Measurements from ENCODE around the gene CERCAM. TPM values are rescaled to one million over a fixed set of nuclear protein-coding genes. Genes with fewer than 3 reads are reported as not detected.

CERCAM gene
- total RNA-seq, 1 experiment from 2014 or later: 2.3 TPM

- intact Hi-C loops (cut with micrococcal nuclease): no loop called here
- ChIA-PET POLR2A (interaction anchor here (0.6 kb wide), 1 partner anchor 20 kb away, joined by 3 read pairs; no protein-coding TSS in a partner anchor), CTCF (interaction anchor here (0.6 kb wide), 2 partner anchors 9 to 125 kb away, joined by 3 read pairs; no protein-coding TSS in a partner anchor)
- no peak for DNase-seq (ENCODE audit: unreplicated experiment)
- no TSS peak for BruUV-seq (replicated peaks)
- peaks cover 67% of the 10 kb centered on the region for H3K36me3 Mint-ChIP-seq (ENCODE audit: insufficient read depth, unreplicated experiment)
- no peak overlapping the region for H3K27ac Mint-ChIP-seq (ENCODE audit: low read depth, unreplicated experiment)
- TF ChIP-seq CTCF (IDR thresholded peaks at IDR 0.05; ENCODE audit: unreplicated experiment): no peak
- H3K9me3 Mint-ChIP-seq (ENCODE audit: unreplicated experiment): no peaks in the 10 kb centered on the region
- H3K27me3 Mint-ChIP-seq (ENCODE audit: insufficient read depth, unreplicated experiment): no peaks in the 10 kb centered on the region
- H3K4me3 Mint-ChIP-seq (ENCODE audit: unreplicated experiment): no peak overlapping the region
- H3K4me1 Mint-ChIP-seq (ENCODE audit: insufficient read depth, unreplicated experiment): no peaks in the 10 kb centered on the region
These were observed 61.5 kb downstream of the CERCAM start for GRCh38 chr9:128482186-128482585.

GRCh38 chr9:128484686-128485413 lies 64.2 kb downstream of the CERCAM start:
- Mint-ChIP-seq H3K27ac (ENCODE audit: low read depth, unreplicated experiment) (no peak overlapping the region), H3K4me3 (ENCODE audit: unreplicated experiment) (no peak overlapping the region), H3K4me1 (ENCODE audit: insufficient read depth, unreplicated experiment) (no peaks in the 10 kb centered on the region), H3K9me3 (ENCODE audit: unreplicated experiment) (no peaks in the 10 kb centered on the region), H3K27me3 (ENCODE audit: insufficient read depth, unreplicated experiment) (no peaks in the 10 kb centered on the region), H3K36me3 (ENCODE audit: insufficient read depth, unreplicated experiment) (peaks cover 65% of the 10 kb centered on the region)
- CTCF ChIA-PET: interaction anchor here (0.5 to 0.6 kb wide), 2 partner anchors 133 to 272 kb away, joined by 3 read pairs; no protein-coding TSS in a partner anchor
- BruUV-seq (replicated peaks): no TSS peak
- DNase-seq (ENCODE audit: unreplicated experiment): no peak
- POLR2A ChIA-PET: interaction anchor here (1.2 kb wide), 1 partner anchor 36 kb away, joined by 3 read pairs; no protein-coding TSS in a partner anchor
- no peak for TF ChIP-seq CTCF (IDR thresholded peaks at IDR 0.05; ENCODE audit: unreplicated experiment)
- intact Hi-C loops (cut with micrococcal nuclease): no loop called here

- no peaks in the 10 kb centered on the region for H3K9me3 Mint-ChIP-seq (ENCODE audit: unreplicated experiment)
- no peak overlapping the region for H3K27ac Mint-ChIP-seq (ENCODE audit: low read depth, unreplicated experiment)
- BruUV-seq (replicated peaks): no TSS peak
- no peaks in the 10 kb centered on the region for H3K4me1 Mint-ChIP-seq (ENCODE audit: insufficient read depth, unreplicated experiment)
- ChIA-PET CTCF (interaction anchor here (0.6 kb wide), 1 partner anchor 122 kb away, joined by 3 read pairs; no protein-coding TSS in a partner anchor), POLR2A (interaction anchor here (1.1 kb wide), 1 partner anchor 20 kb away, joined by 4 read pairs; the partner anchor contains the start of gene GLE1)
- no peak overlapping the region for H3K4me3 Mint-ChIP-seq (ENCODE audit: unreplicated experiment)
- no peak for TF ChIP-seq CTCF (IDR thresholded peaks at IDR 0.05; ENCODE audit: unreplicated experiment)
- H3K36me3 Mint-ChIP-seq (ENCODE audit: insufficient read depth, unreplicated experiment): peaks cover 65% of the 10 kb centered on the region
- no peak for DNase-seq (ENCODE audit: unreplicated experiment)
- intact Hi-C loops (cut with micrococcal nuclease): no loop called here
- H3K27me3 Mint-ChIP-seq (ENCODE audit: insufficient read depth, unreplicated experiment): no peaks in the 10 kb centered on the region
These were observed 64.8 kb downstream of the CERCAM start for GRCh38 chr9:128485414-128485855.

GRCh38 chr9:128486201-128486600 lies 65.5 kb downstream of the CERCAM start:
- CTCF ChIA-PET: no interaction called here
- Mint-ChIP-seq H3K36me3 (ENCODE audit: insufficient read depth, unreplicated experiment) (peaks cover 58% of the 10 kb centered on the region), H3K27me3 (ENCODE audit: insufficient read depth, unreplicated experiment) (no peaks in the 10 kb centered on the region), H3K27ac (ENCODE audit: low read depth, unreplicated experiment) (no peak overlapping the region), H3K4me3 (ENCODE audit: unreplicated experiment) (no peak overlapping the region), H3K9me3 (ENCODE audit: unreplicated experiment) (no peaks in the 10 kb centered on the region), H3K4me1 (ENCODE audit: insufficient read depth, unreplicated experiment) (no peaks in the 10 kb centered on the region)
- POLR2A ChIA-PET: interaction anchor here (1.1 kb wide), 1 partner anchor 19 kb away, joined by 4 read pairs; the partner anchor contains the start of gene GLE1
- DNase-seq (ENCODE audit: unreplicated experiment): no peak
- no TSS peak for BruUV-seq (replicated peaks)
- TF ChIP-seq CTCF (IDR thresholded peaks at IDR 0.05; ENCODE audit: unreplicated experiment): no peak
- intact Hi-C loops (cut with micrococcal nuclease): no loop called here

Small RNAs within 50 kb of the gene (microRNA-seq; reads per million reads assigned to microRNA genes)
- gene MIR219B: not detected

Other genes with a start within 250 kb of the CERCAM start
- 133 and 151 TPM in 2 replicates for gene CIZ1, start 229.3 kb upstream of the CERCAM start, total RNA-seq (2022)
- gene DNM1, start 217.5 kb upstream of the CERCAM start, total RNA-seq (2022): 0.98 and 2.0 TPM in 2 replicates
- gene GOLGA2, start 144.8 kb upstream of the CERCAM start, total RNA-seq (2022): 124 and 147 TPM in 2 replicates
- gene SWI5, start 144.6 kb upstream of the CERCAM start, total RNA-seq (2022): 27.7 and 39.0 TPM in 2 replicates
- gene TRUB2, start 98.4 kb upstream of the CERCAM start, total RNA-seq (2022): 36.1 and 37.6 TPM in 2 replicates
- gene COQ4, start 98.0 kb upstream of the CERCAM start, total RNA-seq (2022): 57.1 and 58.9 TPM in 2 replicates
- gene SLC27A4, start 80.3 kb upstream of the CERCAM start, total RNA-seq (2022): 17.0 and 18.8 TPM in 2 replicates
- gene URM1, start 49.5 kb upstream of the CERCAM start, total RNA-seq (2022): 56.8 and 57.7 TPM in 2 replicates
- 34.4 and 37.3 TPM in 2 replicates for gene ODF2, start 35.1 kb downstream of the CERCAM start, total RNA-seq (2022)
- gene GLE1, start 83.9 kb downstream of the CERCAM start, total RNA-seq (2022): 34.1 TPM in 2 replicates
- 254 and 280 TPM in 2 replicates for gene SPTAN1, start 131.7 kb downstream of the CERCAM start, total RNA-seq (2022)
- 31.7 and 43.7 TPM in 2 replicates for gene DYNC2I2, start 236.0 kb downstream of the CERCAM start, total RNA-seq (2022)